ENCODE data around the gene CD109. TPM values are rescaled to one million over a fixed set of nuclear protein-coding genes. Genes with fewer than 3 reads are reported as not detected.
"Not testable (repeated sequence)": the region's sequence is repeated elsewhere in the genome, so short reads cannot be mapped to it uniquely, and the experiment has no call there.

Gene CD109
- total and polyA plus RNA-seq, 10 donors, result 0.17 to 6.9 (median 3.8) TPM

DNA sequence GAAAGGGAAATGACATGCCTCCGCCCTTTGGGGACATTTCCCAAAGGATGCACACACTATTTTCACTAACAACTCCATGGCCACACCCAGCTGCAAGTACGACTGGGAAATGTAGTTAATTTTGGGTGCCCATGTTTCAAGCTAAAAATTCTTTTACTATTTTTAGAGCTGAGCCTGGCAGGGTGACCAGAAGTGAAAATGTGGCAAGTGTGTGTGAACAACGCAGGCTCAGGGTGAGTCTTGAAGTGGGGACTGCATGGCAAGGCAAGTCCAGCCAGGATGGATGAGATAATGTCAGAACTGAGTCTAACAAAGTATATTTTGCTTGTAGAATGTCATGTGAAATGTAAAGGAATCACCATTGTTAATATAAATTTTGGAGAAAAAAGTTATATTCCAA is 17.0 kb upstream of the CD109 start:
- 51 to 76% (median 63%) methylated on average over 3 of the region's 3 CpGs for WGBS, 5 donors
- Histone ChIP-seq H3K4me3 (no peak overlapping the region), H3K27me3 (replicated peaks in 1 of 7) (no peaks in the 10 kb centered on the region), H3K27ac (no peak overlapping the region), H3K4me1 (peaks cover 0 to 4% (median 0%) of the 10 kb centered on the region in 6 donors), H3K9me3 (peaks cover 0 to 17% (median 14%) of the 10 kb centered on the region in 8 donors), H3K36me3 (no peaks in the 10 kb centered on the region)
- no peak for DNase-seq
- TF ChIP-seq CTCF (IDR thresholded peaks at IDR 0.05 in 8 of 11, conservative IDR thresholded peaks at IDR 0.05 in 3 of 11) (no peak), POLR2AphosphoS5 (IDR thresholded peaks at IDR 0.05) (no peak), POLR2A (IDR thresholded peaks at IDR 0.05) (no peak)
- intact Hi-C loops (cut with DNase I; ENCODE audit: low total_unique reads), result loop anchor here (5.0 kb wide), 1 partner anchor 53 kb away; no protein-coding TSS in a partner anchor

- H3K4me1 ChIP-seq; H3K27ac ChIP-seq; H3K27me3 ChIP-seq (replicated peaks in 1 of 7); H3K36me3 ChIP-seq; H3K4me3 ChIP-seq; DNase-seq: not testable (repeated sequence)
- intact Hi-C loops (cut with DNase I; ENCODE audit: low total_unique reads), result loop anchor here (5.0 kb wide), 1 partner anchor 52 kb away; no protein-coding TSS in a partner anchor
- peaks cover 0 to 20% (median 14%) of the 10 kb centered on the region in 8 donors for H3K9me3 ChIP-seq
- 85 to 93% (median 92%) methylated on average over 5 of the region's 5 CpGs for WGBS, 5 donors
Observed at GRCh38 chr6:73679846-73680245, 16.2 kb upstream of the CD109 start.

DNA sequence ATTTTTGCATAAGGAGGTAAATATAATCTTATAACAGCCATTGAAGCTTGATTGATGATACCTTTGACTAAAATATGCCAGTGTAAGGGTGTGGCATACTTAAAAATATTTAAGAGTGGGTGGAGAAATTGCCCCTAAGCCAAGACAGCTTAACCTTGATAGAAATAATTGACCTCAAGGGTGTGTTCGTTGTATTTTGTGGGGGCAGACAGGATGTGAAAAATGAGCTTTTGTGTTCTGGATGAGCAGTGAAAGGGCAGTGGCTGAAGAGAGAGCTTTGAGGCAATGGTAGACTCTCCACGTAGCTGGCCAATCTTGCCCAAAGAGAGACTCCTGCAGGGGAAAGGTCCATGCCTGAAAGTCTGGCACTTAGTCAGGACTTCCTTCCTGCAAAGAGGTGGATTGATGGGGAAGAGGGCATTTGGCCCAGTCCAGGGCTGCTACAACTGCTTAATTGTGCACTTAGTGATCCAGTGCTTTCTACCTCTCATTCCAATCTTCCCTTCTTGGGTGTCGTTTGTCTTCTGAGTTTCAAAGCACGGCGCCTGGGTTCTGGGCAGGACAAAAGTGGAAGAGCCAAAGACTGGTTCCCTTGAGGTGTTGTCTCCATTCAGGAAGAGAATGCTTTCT is 15.6 kb upstream of the CD109 start:
- Histone ChIP-seq H3K36me3 (no peaks in the 10 kb centered on the region), H3K27ac (no peak overlapping the region), H3K9me3 (peaks cover 0 to 20% (median 14%) of the 10 kb centered on the region in 8 donors), H3K4me1 (peaks cover 0 to 2% (median 0%) of the 10 kb centered on the region in 6 donors), H3K4me3 (no peak overlapping the region), H3K27me3 (replicated peaks in 1 of 7) (no peaks in the 10 kb centered on the region)
- WGBS, 5 donors, result 58 to 74% (median 70%) methylated on average over 5 of the region's 5 CpGs
- DNase-seq, result no peak
- intact Hi-C loops (cut with DNase I; ENCODE audit: low total_unique reads), result no loop called here
- no peak for TF ChIP-seq CTCF (IDR thresholded peaks at IDR 0.05 in 8 of 11, conservative IDR thresholded peaks at IDR 0.05 in 3 of 11)
- no peak for TF ChIP-seq POLR2A (IDR thresholded peaks at IDR 0.05)
- no peak for TF ChIP-seq POLR2AphosphoS5 (IDR thresholded peaks at IDR 0.05)

- WGBS, 5 donors, result 88 to 91% (median 89%) methylated on average over 2 of the region's 2 CpGs
- peaks cover 0 to 20% (median 14%) of the 10 kb centered on the region in 8 donors for H3K9me3 ChIP-seq
- intact Hi-C loops (cut with DNase I; ENCODE audit: low total_unique reads); H3K36me3 ChIP-seq; H3K27me3 ChIP-seq (replicated peaks in 1 of 7); H3K4me1 ChIP-seq; DNase-seq; H3K4me3 ChIP-seq; H3K27ac ChIP-seq: not testable (repeated sequence)
Observed at GRCh38 chr6:73683574-73683973, 12.4 kb upstream of the CD109 start.

DNA sequence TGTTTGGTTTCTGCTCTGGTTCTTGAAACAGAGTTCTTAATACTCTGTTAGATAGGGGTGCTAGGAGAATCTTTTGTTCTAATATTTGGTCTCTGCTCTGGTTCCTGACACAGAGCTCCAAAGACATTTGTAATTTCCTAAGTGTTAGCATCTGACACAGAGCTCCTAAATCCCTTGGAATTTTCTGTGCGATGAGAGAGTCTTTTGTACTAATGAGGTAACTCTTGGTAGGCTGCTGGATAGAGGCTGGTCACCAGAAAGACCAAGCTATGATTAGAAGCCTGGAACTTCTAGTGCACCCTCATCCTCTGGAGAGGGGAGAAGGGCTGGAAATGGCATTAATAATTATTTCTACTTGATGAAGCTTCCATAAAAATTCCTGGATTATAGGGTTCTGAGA is 7.7 kb upstream of the CD109 start:
- Histone ChIP-seq H3K4me1 (no peaks in the 10 kb centered on the region), H3K9me3 (peaks cover 0 to 10% (median 5%) of the 10 kb centered on the region in 8 donors), H3K27ac (no peak overlapping the region), H3K4me3 (no peak overlapping the region), H3K27me3 (replicated peaks in 1 of 7) (no peaks in the 10 kb centered on the region), H3K36me3 (no peaks in the 10 kb centered on the region)
- DNase-seq, result no peak
- TF ChIP-seq CTCF (IDR thresholded peaks at IDR 0.05 in 8 of 11, conservative IDR thresholded peaks at IDR 0.05 in 3 of 11), result no peak
- TF ChIP-seq POLR2AphosphoS5 (IDR thresholded peaks at IDR 0.05), result no peak
- TF ChIP-seq POLR2A (IDR thresholded peaks at IDR 0.05), result no peak
- WGBS, 5 donors, result 86 to 96% (median 91%) methylated on average over 1 of the region's 1 CpG
- intact Hi-C loops (cut with DNase I; ENCODE audit: low total_unique reads), result no loop called here
